ENCODE results near the gene COL6A2.
"Not testable (repeated sequence)": the region's sequence is repeated elsewhere in the genome, so short reads cannot be mapped to it uniquely, and the experiment has no call there.

Gene COL6A2

DNA sequence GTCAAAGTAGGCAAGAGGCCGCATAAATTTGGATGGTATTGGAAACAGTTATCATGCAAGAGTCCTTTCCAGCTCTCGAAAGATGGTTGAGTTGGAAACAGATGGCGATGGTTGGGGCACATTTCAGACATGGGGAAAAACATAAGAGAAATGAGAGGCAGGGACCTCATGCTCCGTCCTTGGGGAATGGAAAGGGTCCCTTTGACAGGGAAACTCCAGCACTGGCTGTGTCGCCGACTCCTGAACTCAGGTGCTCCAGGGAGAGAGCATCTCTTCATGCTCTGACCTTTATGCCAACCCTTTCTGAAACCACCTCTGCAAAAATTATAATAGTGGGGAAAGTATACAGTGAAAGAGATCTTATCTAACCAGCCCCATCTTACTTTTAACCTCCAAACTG is 36.8 kb upstream of the COL6A2 start:
- no peak for DNase-seq

DNA sequence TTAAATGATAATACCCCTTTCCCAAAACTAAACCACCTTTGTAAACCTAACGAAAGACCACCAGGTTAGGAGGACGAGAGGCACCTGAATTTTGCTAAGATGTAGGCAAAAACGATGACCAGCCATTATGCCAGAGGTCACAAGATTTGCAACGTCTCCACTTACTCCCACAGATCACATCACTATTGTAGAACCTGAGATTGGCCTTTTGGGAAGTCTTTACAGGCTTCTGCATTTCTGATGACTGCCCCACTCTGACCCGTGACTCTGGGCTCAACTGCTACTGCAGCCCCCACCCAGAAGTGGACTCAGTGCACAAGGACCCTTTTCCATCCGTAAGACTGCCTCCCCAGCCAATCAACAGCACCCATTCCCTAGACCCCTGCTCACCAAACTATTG is 36.4 kb upstream of the COL6A2 start:
- DNase-seq = no peak

DNA sequence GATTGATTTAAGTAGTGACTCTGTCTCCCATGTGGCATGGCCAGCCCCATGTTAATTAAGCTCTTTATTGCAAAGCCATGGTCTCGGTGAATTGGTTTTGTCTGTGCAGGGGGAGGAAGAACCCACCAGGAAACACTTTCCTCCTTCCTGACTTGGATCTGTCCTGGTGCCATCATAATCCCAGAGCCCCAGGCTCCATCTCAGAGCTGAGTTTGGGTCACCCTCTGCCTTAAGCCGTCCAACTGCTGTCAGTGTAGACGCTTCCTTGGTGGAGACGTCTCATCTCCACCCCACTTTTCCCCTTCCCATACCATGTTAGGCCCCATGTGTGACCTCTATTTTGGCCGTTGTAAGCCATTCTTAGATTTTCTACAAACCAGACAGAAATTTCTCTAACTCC is 36.0 kb upstream of the COL6A2 start:
- no peak for DNase-seq

- no peak for DNase-seq
Measured at GRCh38 chr21:46062471-46063211, 35.3 kb upstream of the COL6A2 start.

GRCh38 chr21:46063227-46063626 is 34.7 kb upstream of the COL6A2 start:
- DNase-seq = no peak

GRCh38 chr21:46063734-46064680 is 33.9 kb upstream of the COL6A2 start:
- no peak for DNase-seq

DNA sequence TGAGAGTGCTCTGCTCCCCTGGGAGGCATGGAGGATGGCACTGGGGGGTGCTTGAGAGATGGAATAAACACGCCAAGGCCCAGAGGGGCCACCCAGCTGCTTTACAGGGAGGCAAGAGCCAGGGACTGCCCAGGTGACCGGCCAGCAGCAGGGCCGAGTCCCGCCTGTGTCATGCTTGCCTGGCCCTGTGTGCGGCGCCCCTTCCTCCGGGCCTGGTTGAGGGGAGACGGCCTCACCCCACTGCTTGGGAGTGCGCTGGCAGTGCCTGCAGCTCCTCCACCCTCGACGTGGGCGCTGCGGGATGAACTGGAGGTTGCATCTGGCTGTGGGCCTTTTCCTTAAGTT is 33.1 kb upstream of the COL6A2 start:
- DNase-seq = no peak

GRCh38 chr21:46065215-46065913 is 32.5 kb upstream of the COL6A2 start:
- DNase-seq = no peak

- no peak for DNase-seq
Measured at GRCh38 chr21:46065914-46066551, 31.9 kb upstream of the COL6A2 start.

DNA sequence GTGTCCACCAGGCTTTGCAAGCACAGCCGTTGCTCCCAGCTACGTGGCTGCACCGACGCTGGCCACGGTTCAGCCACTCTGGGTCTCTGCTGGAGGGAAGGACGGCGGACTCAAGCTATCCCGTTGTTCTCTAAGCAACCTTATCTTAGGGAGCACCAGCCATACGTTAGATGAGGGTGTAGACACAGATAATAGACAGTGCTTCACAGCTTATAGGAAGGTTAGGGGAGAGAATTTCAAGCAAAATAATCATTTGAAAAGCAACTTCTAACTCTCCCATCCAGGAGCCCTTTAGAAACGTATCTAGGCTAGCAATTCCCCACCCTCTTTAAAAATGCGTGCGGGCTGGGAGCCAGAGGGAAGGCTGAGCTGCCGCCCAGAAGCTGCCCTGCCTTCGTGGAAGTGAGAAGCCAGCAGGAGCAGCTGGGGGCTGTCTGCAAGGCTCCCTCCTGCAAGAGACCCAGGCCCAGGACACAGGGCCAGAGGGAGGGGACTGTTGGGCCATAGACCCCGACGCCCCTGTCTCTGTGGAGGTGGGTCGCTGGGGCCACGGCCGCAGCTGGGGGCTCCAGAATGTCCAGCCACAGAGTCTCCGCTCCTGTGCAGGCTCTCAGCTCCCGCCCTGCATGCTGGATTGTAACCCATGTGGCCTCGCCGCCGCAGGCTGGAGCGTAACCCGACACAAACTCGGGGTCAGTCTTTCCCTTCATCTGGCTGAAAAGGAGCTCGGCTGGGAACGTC is 31.2 kb upstream of the COL6A2 start:
- DNase-seq = no peak

DNA sequence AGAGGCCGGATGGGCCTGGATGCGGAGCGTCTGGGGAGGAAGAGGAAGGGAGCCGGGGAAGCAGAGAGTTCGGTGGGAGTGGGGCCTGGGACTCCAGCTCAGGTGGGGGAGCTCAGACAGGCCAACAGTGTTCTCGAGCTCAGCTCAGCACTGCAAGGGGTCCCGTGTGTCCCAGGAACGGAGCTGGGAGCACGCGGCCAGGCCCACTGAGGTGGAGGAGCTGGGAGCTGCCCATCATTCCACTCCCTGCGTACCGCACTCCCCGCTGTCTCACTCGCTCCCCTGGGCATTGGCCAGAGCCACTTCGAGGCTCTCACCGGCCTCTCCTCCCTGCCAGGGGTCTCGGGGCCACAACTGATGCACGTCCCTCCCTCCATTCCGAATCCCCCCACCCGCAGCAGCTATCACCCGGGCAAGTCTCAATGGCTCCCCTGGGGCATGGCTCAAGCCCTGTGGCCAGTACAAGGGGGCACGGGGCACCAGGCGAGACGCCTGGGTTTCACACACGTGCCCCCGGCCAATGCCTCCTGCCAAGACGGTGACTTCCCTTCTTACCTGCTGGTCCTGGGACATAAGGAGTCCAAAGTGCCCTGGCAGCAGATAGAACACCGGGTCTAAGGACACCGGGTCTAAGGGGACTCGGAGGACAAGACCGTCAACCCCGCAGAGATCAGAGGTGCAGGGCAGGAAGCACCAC is 30.3 kb upstream of the COL6A2 start:
- no peak for DNase-seq

DNA sequence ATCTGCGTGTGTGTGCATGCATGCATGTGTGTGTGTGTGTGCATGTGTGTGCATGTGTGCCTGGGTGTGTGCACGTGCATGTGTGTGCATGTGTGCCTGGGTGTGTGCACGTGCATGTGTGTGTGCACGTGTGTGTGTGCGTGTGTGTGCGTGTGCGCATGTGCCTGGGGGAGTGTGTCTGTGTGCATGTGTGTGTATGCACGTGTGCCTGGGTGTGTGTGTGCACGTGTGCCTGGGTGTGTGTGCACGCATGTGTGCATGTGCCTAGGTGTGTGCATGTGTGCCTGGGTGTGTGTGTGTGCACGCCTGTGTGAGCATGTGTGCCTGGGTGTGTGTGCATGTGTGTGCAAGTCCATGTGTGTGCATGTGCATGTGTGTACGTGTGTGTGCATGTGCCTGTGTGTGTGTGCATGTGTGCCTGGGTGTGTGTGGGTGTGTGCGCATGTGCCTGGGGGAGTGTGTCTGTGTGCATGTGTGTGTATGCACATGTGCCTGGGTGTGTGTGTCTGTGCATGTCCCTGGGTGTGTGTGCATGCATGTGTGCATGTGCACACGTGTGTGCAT is 29.3 kb upstream of the COL6A2 start:
- no peak for DNase-seq

GRCh38 chr21:46069166-46069565 is 28.7 kb upstream of the COL6A2 start:
- no peak for DNase-seq

DNA sequence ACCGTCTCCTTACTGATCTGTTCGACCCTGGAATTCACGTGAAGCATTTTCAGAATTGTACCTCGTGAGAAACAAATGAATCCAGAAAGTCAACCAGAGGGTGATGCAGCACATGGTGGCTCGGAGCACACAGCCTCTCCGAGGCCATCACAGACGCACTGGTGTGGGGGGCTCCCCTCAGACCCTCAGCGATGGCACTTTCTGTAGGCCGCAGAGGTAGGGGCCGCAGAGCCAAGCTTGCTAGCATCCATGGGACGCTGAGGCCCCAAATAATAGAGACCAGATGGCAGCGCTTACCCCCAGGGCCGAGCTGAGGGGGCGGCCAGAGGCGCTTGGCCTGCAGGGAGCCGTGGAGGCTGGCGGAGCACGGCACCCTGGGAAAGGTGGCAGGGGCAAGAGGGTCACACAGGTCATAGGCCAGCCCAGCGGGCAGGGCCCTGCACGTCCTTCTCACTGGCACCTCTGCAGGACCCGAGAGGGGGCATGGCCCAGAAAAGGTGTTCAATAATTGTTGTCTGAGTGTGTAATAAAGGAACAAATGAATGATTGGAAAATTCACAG is 28.1 kb upstream of the COL6A2 start:
- no peak for DNase-seq

GRCh38 chr21:46071082-46071481 is 26.8 kb upstream of the COL6A2 start:
- DNase-seq = no peak

DNA sequence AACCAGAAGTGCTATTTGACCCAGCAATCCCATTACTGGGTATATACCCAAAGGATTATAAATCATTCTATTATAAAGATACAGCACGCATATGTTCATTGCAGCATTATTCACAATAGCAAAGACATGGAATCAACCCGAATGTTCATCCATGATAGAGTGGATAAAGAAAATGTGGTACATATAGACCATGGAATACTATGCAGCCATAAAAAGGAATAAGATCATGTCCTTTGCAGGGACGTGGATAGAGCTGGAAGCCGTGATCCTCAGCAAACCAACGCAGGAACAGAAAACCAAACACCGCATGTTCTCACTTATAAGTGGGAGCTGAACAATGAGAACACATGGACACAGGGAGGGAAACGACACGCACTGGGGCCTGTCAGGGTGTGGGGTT is 21.2 kb upstream of the COL6A2 start:
- not testable (repeated sequence) for DNase-seq

GRCh38 chr21:46077674-46078101 is 20.2 kb upstream of the COL6A2 start:
- DNase-seq = no peak

DNA sequence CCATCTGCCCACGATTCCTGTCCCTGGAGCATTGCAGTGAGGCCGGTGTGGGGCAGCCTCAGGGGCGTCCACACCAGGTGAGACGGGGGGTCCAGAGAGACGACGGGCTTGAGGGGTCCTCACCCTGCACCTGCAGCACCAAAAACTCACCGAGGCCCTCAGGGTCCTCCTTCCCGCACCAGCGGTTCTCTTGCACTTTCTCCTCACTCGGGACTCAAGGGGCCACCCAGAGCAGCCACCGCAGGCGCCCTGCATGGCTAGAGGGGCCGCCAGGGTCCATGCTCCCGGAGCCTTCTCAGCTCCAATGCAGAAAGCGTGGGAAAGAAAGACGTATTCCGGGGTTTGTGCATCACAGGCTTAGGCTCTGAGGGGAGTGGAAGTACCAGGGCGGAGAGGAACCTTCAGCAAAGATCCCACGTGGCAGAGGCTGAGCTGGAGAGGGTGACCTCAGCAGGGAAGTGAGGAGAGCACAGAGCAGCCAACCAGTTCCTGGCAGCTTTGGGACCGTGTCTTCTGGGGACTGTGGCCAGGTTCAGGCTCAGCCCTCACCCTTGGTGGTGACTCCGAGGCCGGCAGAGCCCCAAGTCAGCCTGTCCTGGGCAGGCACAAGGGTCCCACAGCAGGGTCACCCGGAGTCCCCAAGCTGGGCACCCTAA is 19.5 kb upstream of the COL6A2 start:
- DNase-seq = no peak

DNA sequence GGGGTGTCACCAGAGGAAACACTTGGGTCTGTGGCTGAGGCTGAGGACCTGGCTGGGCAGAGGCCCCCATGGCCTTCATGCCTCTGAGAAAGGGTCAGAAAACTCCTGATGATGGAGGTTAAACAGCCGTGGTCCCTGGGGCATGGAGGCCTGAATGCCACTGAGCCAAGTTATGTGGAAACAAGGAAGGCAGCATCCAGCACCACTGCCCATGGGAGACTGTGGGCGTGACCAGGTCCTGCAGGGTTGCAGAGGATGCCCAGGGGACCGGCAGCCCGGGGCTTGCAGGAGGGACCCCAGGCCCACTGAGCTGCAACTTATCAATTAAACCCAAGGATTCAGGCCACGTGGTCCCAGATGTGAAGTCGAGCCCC is 18.9 kb upstream of the COL6A2 start:
- DNase-seq = no peak

DNA sequence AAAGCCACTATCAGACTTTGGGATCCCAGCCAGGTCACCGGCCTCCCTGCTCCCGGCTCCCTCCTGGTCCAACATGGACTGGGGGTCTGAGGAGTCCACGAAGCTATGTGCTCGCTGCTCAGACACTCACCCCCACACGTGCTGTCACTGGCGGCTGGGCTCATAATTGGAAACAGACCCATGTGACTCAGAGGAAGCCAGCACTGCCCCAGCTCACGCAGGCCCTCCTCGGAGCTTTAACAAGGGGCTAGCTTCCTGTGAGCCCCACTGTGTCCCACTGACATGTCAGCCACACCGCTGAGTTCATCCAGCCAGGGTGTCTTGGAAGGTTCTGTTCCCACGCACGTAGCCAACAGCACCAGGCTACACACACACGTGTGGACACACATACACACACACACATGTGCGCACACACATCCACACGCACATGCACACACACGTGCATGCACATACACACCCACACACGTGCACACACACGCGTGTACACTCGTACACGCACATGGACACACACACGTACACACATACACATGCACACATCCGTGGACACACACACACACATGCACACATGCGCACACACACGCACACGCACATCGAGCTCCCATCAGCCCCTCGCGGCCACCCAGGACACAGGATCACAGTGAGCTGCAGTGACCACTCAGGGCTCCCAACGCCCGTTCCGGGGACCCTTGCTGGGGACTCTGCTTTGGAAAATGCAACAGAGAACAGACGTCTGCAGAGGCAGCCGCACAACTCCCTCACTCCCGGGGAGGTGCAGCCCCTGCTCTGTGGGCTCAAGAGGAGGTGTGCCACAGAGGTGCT is 18.4 kb upstream of the COL6A2 start:
- DNase-seq = no peak

All from 8988T (cell line).